ENCODE results near the gene SLC44A5.
"Not testable (repeated sequence)": the region's sequence is repeated elsewhere in the genome, so short reads cannot be mapped to it uniquely, and the experiment has no call there.

Gene SLC44A5

DNA sequence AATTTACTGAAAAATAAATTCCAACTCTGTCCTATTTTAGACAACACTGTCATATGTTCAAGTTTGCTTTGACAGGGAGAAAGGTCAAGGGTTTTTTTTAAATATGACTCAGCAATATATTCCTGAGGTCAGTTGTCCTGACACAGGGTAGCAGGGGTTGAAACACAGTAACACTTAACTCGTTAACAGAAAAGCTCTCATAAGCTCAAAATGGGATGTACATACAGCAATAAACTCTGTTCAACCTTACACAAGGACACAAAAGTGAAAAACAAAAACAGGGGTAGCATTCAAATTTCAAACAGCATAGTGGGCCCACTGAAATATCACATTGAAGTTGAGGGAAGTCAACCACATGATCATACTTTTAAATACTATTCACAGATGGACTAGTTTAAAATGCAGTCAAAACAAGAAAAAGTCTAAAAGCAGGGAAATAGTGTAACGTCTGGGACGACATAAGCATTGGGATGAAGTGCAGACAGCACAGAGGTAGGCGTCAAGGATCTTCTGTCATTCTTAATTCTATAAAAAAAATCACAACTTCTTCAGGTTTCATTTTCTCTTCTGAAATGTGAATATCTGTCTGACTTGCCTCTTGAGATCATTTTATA lies 89.9 kb downstream of the SLC44A5 start:
- no peak for DNase-seq

DNA sequence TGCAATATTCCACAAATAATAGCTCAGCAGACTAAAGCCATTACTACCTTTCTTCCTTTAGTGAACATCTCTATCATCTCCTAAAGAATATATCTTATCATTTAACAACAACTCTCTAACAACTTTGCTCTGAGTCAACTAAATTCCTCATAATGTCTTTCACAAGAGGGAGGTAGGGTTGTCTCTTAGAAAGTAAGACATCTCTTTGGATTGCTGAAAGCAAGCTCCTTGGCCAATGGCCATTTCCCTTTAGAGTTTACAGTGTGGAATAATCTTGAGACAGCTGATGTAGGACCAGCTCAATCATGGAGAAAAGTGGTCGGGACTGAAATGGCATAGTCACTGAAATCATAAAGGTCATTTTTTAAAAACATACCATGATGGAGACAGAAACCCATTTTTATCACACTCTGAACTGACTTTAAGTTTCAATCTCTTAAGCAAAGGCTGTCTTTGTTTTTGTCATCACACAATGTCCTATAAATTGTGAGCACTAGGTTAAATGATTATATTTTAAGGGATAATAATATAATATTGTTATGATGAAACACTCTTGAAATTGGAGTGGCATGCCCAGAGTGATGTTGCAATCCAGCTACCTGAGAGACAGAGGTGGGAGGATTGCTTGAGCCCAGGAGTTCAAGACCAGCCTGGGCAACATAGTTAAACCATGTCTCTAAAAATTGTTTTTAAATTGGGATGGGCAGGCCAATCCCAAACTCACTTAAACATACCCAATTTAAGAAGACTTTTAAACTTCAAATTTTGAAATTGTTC lies 91.1 kb downstream of the SLC44A5 start:
- DNase-seq: no peak

DNA sequence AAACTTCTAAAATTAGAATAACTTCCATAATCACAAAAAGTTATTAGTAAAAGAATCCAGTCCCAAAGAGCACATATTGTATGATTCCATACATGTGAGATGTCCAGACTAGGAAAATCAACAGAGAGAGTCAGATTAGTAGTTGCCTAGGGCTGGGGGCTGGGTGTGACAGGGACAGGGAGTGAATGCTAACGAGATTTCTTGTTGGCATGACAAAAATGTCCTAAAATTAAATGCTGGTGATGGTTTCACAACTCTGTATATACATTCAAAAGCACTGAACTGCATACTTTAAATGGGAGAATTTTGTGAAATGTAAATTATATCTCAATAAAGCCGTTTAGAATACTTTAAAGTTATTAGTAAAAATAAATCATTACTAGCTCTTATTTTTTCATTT lies 92.2 kb downstream of the SLC44A5 start:
- DNase-seq: no peak

- no peak for DNase-seq
Measured at GRCh38 chr1:75514270-75514669, 96.6 kb downstream of the SLC44A5 start.

GRCh38 chr1:75506976-75507375 lies 103.9 kb downstream of the SLC44A5 start:
- DNase-seq: no peak

DNA sequence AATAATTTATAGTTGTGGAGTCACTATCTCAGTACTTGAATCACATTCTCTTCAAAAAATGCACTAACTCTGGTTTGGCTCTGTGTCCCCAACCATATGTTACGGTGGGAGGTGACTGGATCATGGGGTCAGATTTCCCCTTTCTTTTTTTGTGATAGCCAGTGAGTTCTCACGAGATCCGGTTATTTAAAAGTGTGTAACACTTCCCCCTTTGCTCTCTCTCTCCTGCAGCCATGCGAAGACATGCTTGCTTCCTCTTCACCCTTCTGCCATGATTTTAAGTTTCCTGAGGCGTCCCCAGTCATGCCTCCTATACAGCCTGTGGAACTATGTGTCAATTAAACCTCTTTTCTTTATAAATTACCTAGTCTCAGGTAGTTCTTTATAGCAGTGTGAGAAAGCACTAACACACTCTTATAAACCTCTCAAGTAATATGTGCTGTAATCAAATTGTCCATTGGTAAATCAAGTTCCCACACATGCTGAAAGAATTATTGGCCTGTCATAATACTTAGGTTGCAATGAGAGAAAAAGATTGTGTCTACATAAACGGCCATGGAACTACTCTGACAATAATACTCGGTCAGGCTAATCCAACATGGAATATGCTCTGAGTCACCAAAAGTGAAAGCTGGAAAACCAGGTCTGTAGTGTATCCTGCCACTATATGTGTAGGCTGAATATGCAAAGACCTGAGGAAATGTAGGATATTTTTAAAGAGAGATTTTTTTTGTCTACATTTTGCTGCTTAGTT lies 107.5 kb downstream of the SLC44A5 start:
- no peak for DNase-seq

GRCh38 chr1:75502776-75503175 lies 108.1 kb downstream of the SLC44A5 start:
- DNase-seq: no peak

GRCh38 chr1:75501577-75502295 lies 109.2 kb downstream of the SLC44A5 start:
- no peak for DNase-seq

DNA sequence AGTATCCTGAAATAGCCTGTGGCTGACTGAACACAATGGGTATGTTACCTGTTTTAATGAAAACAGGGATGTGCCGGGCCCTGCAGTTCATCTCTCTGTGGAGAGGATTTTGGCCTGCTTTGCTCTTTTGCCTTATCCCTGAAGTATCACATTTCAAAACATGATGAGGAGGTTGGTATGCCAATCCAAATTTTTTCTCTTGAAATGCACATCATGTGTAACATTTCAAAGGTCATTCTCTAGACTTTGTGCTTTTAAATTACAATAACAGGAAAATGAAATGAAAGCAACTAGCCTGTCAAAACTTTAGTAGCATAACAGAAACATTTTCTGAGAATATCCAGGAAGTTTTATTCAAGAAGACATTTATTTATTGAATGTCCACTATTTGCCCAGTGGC lies 118.9 kb downstream of the SLC44A5 start:
- no peak for DNase-seq

DNA sequence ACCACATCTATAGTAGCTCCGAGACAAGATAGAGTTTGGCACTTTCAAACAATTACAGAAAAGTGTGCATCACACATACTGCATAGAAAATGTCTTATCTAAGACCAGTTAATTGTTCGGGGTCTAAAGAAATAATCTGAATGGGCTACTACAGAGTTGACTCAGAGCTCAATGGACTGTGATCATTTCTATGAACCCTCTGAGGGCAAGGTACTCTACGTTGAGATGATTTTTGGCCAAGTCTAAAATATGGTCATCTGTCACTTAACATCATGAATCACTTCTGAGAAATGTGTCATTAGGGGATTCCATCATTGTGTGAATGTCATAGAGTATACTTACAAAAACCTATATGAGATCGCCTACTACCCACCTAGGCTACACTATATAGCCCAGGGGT lies 123.5 kb downstream of the SLC44A5 start:
- no peak for DNase-seq

GRCh38 chr1:75484789-75485188 lies 126.1 kb downstream of the SLC44A5 start:
- no peak for DNase-seq

DNA sequence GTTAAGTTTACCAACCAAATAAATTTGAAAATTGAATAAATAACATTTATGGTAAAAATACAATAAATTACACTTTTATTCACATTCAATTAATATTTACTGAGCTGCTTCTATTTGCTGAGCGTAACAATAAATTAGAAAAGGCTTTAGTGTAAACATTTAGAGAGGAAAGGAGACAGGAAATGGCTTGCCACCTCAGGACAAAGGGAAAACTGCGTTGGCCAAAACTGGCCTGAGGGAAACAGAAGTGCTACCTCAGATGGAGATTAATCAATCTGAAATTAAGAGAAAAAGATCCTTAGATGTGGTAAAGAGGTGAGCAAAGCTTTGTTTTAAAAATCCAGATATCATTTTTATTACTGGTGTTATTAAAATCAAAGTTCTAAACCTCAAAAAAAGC lies 128.0 kb downstream of the SLC44A5 start:
- DNase-seq: no peak

GRCh38 chr1:75476486-75476885 lies 134.4 kb downstream of the SLC44A5 start:
- DNase-seq: not testable (repeated sequence)

DNA sequence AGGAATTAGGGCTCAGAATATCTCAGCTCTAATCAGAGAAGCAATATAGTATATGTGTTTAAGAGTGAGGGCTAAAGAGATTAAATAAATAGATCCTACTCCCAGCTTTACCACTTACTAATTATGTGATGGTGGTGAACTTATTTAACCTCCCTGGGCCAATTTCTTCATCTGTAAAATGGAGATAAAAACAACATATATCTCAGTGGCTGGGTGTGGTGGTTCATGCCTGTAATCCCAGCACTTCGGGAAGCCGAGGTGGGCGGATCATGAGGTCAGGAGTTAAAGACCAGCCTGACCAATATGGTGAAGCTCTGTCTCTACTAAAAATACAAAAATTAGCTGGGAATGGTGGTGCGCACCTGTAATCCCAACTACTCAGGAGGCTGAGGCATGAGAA lies 135.2 kb downstream of the SLC44A5 start:
- DNase-seq: no peak

GRCh38 chr1:75472971-75473603 lies 137.8 kb downstream of the SLC44A5 start:
- DNase-seq: no peak

DNA sequence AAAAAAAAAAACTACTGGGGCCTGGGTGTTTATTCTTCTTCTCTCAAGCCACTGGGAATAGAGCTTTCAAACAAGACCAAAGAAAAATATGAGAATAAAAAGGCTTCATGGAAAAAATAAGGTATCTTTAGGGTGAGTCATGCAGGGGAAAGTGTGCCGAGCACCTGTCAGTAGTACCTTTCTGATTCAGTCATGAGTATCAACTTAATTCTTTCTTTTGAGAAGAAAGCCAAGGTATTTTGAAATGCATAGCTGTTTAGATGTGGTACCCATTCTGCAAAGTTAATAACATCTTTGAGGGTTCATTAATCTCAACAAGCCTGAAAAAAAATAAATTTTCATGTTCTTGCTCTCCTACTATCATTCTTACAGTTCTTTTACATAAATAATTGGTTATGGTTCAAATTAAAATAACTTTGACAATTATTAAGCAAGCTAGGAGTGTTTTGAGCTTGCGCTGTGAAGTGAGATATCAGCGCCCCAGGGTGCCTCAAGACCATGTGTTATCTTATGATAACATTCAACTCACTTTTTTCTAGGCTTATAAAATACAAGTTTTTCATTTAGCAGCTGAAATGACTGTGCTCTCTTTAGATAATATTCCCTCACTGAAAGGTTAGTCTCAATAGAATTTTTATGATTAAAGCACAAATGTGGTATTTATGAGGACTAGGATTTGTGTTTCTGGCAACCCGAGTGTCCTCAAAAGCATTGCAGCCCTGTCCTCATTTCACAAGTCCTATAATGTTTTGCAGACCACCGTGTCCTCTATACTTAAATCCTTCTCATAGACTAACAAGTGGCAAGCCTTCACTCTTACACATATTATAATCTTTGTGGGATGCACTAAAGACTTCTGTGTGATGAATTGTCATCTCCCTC lies 138.6 kb downstream of the SLC44A5 start:
- no peak for DNase-seq

GRCh38 chr1:75471252-75471651 lies 139.7 kb downstream of the SLC44A5 start:
- DNase-seq: no peak

GRCh38 chr1:75470448-75470847 lies 140.5 kb downstream of the SLC44A5 start:
- DNase-seq: no peak

DNA sequence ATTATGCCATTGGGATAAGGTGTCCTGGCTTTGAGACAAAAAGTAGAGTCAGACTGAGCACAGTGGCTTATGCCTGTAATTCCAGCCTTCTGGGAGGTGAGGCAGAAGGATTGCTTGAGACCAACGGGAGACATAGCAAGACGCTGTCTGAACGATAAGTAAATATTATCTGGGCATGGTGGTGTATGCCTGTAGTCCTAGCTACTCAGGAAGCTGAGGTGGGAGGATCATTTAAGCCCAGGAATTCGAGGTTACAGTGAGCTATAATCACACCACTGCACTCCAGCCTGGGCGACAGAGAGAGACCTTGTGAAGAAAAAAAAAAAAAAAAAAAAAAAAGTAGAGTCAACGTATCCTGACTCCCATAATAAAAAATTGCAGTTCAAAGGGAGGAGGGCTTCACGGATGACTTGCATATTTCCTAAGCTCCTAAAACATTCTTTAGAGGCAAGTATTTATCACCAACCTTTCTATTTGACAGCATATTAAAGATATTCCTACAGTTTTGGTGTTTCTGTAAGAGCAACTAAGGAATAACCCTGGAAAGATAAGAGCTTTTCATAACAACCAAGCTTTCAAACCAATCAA lies 141.2 kb downstream of the SLC44A5 start:
- DNase-seq: no peak

GRCh38 chr1:75461808-75462325 lies 149.0 kb downstream of the SLC44A5 start:
- DNase-seq: no peak

GRCh38 chr1:75449998-75450397 lies 160.9 kb downstream of the SLC44A5 start:
- DNase-seq: no peak
